HG03139 (cell line): ENCODE results near the gene PRSS53.

Experiments used
- ATAC-seq: cut with Tn5 transposase; IDR thresholded peaks from one replicate; pipeline ENCODE4 v1.9.1; 2021; ENCODE audit not compliant: unreplicated experiment

PRSS53 gene

GRCh38 chr16:31080035-31080629, 8.6 kb downstream of the PRSS53 start:
- ATAC-seq, result no peak

GRCh38 chr16:31079342-31079944, 9.3 kb downstream of the PRSS53 start:
- no peak for ATAC-seq

GRCh38 chr16:31078597-31079341, 10.0 kb downstream of the PRSS53 start:
- ATAC-seq, result no peak

- ATAC-seq, result no peak
Measured at GRCh38 chr16:31077592-31078396, 10.9 kb downstream of the PRSS53 start.

GRCh38 chr16:31077024-31077423, 11.7 kb downstream of the PRSS53 start:
- ATAC-seq, result no peak

GRCh38 chr16:31076319-31076718, 12.4 kb downstream of the PRSS53 start:
- ATAC-seq, result no peak

- ATAC-seq, result no peak
Measured at GRCh38 chr16:31074814-31075183, 13.9 kb downstream of the PRSS53 start.

GRCh38 chr16:31073970-31074813, 14.6 kb downstream of the PRSS53 start, which contains the start of the genes ZNF646 and ZNF668:
Gene ZNF646, plus strand, starts transcription at chr16:31074422. Its CDS starts 1,903 bp downstream, at chr16:31076325.
Gene ZNF668, minus strand, starts transcription at chr16:31074240. Its CDS starts 9,781 bp downstream, at chr16:31064459.
- peak; percentile 66 for ATAC-seq

- peak; percentile 39 for ATAC-seq
Measured at GRCh38 chr16:31073142-31073969, 15.4 kb downstream of the PRSS53 start.

- no peak for ATAC-seq
Measured at GRCh38 chr16:31072540-31073141, 16.1 kb downstream of the PRSS53 start.

GRCh38 chr16:31071861-31072260, 16.9 kb downstream of the PRSS53 start:
- no peak for ATAC-seq

- ATAC-seq, result no peak
Measured at GRCh38 chr16:31067342-31067741, 21.4 kb downstream of the PRSS53 start.

- ATAC-seq, result no peak
Measured at GRCh38 chr16:31064882-31065461, 23.8 kb downstream of the PRSS53 start.

- no peak for ATAC-seq
Measured at GRCh38 chr16:31063843-31064611, 24.7 kb downstream of the PRSS53 start.

- no peak for ATAC-seq
Measured at GRCh38 chr16:31063495-31063842, 25.3 kb downstream of the PRSS53 start.

GRCh38 chr16:31061813-31062440, 26.8 kb downstream of the PRSS53 start:
- no peak for ATAC-seq

GRCh38 chr16:31061126-31061812, 27.5 kb downstream of the PRSS53 start:
- ATAC-seq, result no peak
